ENCODE data around the gene ABCA4.

ABCA4 gene

DNA sequence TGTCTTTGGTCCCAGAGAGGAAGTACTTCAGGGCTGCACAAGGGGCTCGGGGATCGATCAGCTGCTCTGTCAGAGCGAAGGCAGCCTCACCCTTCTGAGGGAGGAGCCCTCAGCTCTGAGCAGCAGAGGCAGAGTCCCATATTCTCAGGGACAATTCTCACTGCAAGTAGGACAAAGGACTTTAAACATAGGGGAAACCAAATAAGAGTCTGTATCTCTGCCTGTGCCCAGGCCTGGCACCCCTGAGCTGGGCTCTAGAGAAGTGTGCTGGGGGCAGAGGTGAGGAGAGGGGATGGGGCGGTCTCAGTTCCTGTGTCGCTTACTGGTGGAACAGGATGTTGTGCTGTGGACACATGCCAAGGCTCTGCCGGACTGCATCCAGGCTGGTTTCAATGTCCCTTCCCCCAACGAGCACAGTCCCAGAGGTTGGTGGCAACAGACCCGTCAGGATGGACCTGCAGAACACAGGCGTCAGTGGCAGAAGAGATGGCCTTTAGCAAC is 76.6 kb downstream of the ABCA4 start:
- DNase-seq (ENCODE audit: insufficient read length, low spot score) = no peak
- FAIRE-seq = no peak
- TF ChIP-seq, protein P1, sequence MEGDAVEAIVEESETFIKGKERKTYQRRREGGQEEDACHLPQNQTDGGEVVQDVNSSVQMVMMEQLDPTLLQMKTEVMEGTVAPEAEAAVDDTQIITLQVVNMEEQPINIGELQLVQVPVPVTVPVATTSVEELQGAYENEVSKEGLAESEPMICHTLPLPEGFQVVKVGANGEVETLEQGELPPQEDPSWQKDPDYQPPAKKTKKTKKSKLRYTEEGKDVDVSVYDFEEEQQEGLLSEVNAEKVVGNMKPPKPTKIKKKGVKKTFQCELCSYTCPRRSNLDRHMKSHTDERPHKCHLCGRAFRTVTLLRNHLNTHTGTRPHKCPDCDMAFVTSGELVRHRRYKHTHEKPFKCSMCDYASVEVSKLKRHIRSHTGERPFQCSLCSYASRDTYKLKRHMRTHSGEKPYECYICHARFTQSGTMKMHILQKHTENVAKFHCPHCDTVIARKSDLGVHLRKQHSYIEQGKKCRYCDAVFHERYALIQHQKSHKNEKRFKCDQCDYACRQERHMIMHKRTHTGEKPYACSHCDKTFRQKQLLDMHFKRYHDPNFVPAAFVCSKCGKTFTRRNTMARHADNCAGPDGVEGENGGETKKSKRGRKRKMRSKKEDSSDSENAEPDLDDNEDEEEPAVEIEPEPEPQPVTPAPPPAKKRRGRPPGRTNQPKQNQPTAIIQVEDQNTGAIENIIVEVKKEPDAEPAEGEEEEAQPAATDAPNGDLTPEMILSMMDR (IDR thresholded peaks at IDR 0.05; ENCODE audit: insufficient read depth, missing control alignments) = no peak

DNA sequence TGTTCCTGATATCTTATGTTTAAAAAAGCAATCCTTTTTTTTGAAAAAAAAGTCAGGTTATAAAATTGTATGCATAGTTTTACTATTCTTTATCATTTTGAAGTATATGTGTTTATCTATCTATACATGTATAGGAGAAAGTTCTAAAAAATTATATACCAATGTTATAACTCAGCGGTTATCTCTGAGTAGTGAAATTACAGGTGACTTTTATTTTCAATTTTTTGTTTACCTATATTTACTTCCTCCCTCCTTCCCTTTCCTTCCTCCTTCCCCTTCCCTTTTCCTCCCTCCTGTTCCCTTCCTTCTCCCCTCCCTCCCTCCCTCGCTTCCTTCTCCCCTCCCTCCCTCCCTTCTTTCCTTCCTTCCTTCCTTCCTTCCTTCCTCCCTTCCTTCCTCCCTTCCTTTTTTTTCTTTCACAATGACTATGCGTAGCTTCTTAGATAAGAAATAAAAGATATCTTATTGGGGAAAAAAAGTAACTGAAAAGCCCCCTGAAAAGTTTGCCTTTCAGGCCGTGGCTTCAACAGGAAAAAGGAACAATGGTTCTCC is 77.1 kb downstream of the ABCA4 start:
- no peak for FAIRE-seq
- TF ChIP-seq, protein P1 (IDR thresholded peaks at IDR 0.05; ENCODE audit: insufficient read depth, missing control alignments) = no peak
- no peak for DNase-seq (ENCODE audit: insufficient read length, low spot score)

DNA sequence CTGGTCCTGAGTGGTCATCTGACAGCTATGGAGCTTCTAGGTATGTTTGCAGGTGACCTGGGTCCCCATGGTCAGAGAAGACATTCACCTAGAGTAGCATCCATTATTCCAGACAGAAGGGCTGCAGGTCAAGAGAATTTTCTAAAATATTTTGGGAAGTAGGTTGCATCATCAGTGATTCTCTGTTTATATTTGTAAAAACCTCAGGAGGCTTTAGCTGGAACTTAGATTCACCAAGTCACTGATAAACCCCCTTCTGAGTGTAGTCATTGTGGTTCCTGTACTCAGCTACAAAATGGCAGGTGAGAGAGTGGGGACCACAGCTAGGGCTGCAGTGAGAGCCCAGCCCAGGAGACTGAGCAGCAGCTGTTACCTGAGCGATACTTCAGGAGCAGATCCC is 78.6 kb downstream of the ABCA4 start:
- no peak for DNase-seq (ENCODE audit: insufficient read length, low spot score)

DNA sequence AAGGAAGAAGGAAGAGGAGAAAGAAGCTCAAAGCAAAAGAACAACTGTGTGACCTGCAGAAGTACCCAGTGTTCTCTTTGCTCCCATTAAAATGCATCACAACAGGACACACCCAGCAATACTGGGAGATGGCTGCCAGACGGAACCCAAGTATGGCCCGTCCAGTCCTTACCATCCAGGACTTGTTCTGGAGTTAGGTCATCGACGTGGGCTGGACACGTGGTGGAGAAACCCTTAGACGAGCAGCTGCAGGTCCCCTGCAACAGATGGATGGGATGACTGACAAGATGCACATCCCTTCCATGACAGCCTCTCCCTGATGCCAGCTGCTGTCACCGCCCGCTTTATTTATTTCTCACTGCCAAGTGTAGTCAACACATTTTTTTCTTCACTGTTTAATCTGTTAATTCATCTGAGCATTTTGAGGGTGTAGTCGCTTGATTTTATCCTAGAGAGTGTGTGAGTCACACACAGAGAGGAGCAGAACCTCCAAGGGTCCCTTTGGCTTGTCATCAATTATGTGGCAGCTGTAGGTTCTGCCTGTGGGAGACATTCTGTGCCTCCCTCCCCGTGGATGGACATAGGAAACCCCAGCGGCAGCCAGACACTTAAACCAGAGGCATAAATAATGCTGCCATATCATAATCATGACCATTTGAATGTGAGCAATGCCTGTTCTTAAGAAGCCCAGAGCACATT is 80.9 kb downstream of the ABCA4 start:
- TF ChIP-seq, protein P1 (IDR thresholded peaks at IDR 0.05; ENCODE audit: insufficient read depth, missing control alignments) = no peak
- FAIRE-seq (no peak), DNase-seq (ENCODE audit: insufficient read length, low spot score) (no peak)

More for the DNA sequence above, 78.6 kb downstream of the ABCA4 start:
- no peak for FAIRE-seq
- TF ChIP-seq, protein P1 (IDR thresholded peaks at IDR 0.05; ENCODE audit: insufficient read depth, missing control alignments) = no peak

DNA sequence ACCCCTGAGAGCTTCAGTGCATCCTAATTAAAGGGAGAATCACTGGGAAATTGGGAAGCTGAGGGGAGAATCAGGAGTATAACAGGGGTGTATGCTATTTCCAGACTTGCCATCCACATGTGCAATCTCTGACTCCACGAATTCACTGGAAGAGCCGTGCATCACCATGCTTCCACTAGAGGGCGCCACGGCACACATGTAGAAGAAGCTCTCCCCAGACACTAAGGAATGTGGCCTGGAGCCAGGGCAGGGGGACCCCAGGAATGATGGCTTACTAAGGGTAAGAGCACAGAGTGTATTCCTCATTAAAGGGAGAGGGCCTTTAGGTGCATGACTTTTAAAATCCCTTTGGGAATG is 81.5 kb downstream of the ABCA4 start:
- FAIRE-seq = no peak
- DNase-seq (ENCODE audit: insufficient read length, low spot score) = peak; percentile 32
- TF ChIP-seq, protein P1 (IDR thresholded peaks at IDR 0.05; ENCODE audit: insufficient read depth, missing control alignments) = peak; percentile 78

DNA sequence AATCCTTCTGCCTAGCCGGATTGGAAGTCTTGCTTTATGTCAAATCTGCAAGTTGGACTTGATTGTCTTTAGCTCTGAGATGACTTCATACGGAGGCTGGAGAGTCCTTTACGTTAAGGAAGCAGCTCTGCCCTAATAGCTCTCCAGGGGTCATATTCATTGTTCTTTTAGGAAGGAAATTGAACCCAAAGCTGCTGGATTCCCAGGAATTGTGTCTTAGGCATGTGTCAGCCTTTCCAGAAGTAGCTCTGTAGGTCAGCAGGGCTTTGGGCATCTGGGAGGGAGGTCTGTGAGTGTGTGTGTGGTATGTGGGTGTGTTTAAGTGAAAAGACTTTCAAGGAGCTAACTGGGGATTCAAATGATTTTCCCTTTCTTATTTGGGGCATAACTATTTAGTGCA is 82.4 kb downstream of the ABCA4 start:
- no peak for DNase-seq (ENCODE audit: insufficient read length, low spot score)
- TF ChIP-seq, protein P1 (IDR thresholded peaks at IDR 0.05; ENCODE audit: insufficient read depth, missing control alignments) = no peak
- no peak for FAIRE-seq

Measured in D721Med (cell line).